HepG2 (cell line): ENCODE data around the gene VAMP4. TPM values are rescaled to one million over a fixed set of nuclear protein-coding genes. Genes with fewer than 3 reads are reported as not detected.

ENCODE experiments used
- ATAC-seq: fragments of 200-7000 bp; cut with Tn5 transposase; 3 replicates; pipeline ENCODE4 v1.9.1; 2020; ENCODE audit warnings: mild to moderate bottlenecking, moderate library complexity
- BruUV-seq: library from RNA; stranded (reverse); fragments of 400-500 nt; replicated peaks from 2 replicates; lab custom pipeline; 2021; lab: Mats Ljungman, UMichigan
- CTCF ChIA-PET: fragments of 300-600 bp; formaldehyde crosslinking; extraction: SDS; loops from one replicate; lab custom pipeline; 2021; ENCODE audit warnings: low total read pairs, inconsistent platforms, low intra/inter-chr PET ratio; lab: Yijun Ruan, JAX
- POLR2A ChIA-PET: fragments of 350-600 bp; sonication (Branson Sonifier 250); formaldehyde crosslinking; loops from one replicate; lab custom pipeline; 2020; ENCODE audit warnings: antibody characterized with exemption, inconsistent platforms; lab: Yijun Ruan, JAX
- DNase-seq: peaks from one replicate; pipeline ENCODE4 v3.0.0-alpha.2; 2015; ENCODE audit warnings: low spot score
- FAIRE-seq: peaks from 3 replicates; lab custom pipeline; 2011; peaks lifted over from hg19 to GRCh38; lab: Jason Lieb, UNC
- H2AFZ ChIP-seq: one replicate; pipeline ENCODE4 v1.6.1; 2011; ENCODE audit warnings: low read length, inconsistent platforms
- H3K27ac ChIP-seq: fragments of 300-600 bp; 3 replicates; pipeline ENCODE4 v1.8.0; 2011; ENCODE audit warnings: mixed run types, mild to moderate bottlenecking, mixed read lengths, low read length, inconsistent platforms; ENCODE audit not compliant: insufficient read depth; ENCODE audit errors: extremely low read length
- H3K27me3 ChIP-seq, 2 experiments: fragments of 200-600 bp in 1 of 2; 2 replicates in 1 of 2; 3 replicates in 1 of 2; pipeline versions ENCODE4 v1.6.0 to v1.8.0; 2011; ENCODE audit warnings: low read length in 2 of 2, mild to moderate bottlenecking in 2 of 2, moderate library complexity in 2 of 2, inconsistent platforms in 1 of 2; ENCODE audit not compliant: insufficient read depth in 2 of 2, control insufficient read depth in 1 of 2
- H3K36me3 ChIP-seq, 2 experiments: fragments of 200-600 bp in 1 of 2; replicated peaks in 1 of 2; 2 replicates in 1 of 2; 3 replicates in 1 of 2; pipeline versions ENCODE4 v1.5.1 to v1.8.0; 2011; ENCODE audit warnings: low read length in 2 of 2, inconsistent platforms in 1 of 2; ENCODE audit not compliant: insufficient read depth in 2 of 2, control insufficient read depth in 1 of 2
- H3K4me1 ChIP-seq: 2 replicates; pipeline ENCODE4 v1.5.1; 2012; ENCODE audit warnings: low read length, inconsistent platforms; ENCODE audit not compliant: insufficient read depth
- H3K4me2 ChIP-seq: 2 replicates; pipeline ENCODE4 v1.6.0; 2011; ENCODE audit warnings: low read depth, low read length, inconsistent platforms
- H3K4me3 ChIP-seq, 3 experiments: fragments of 200-600 bp in 1 of 3; sonication (generic), shearing (Covaris generic) in 1 of 3; replicated peaks in 1 of 3; 2 replicates each; pipeline ENCODE4 v1.5.1; 2011 to 2016; ENCODE audit warnings: low read length in 3 of 3, inconsistent platforms in 2 of 3, low read depth in 2 of 3, mild to moderate bottlenecking in 2 of 3, control low read depth in 1 of 3, mixed read lengths in 1 of 3; ENCODE audit not compliant: insufficient read depth in 1 of 3
- H3K79me2 ChIP-seq: one replicate; pipeline ENCODE4 v1.6.1; 2011; ENCODE audit warnings: low read length, inconsistent platforms; ENCODE audit not compliant: insufficient read depth
- H3K9ac ChIP-seq: 2 replicates; pipeline ENCODE4 v1.6.0; 2011; ENCODE audit warnings: mild to moderate bottlenecking, low read depth, low read length, inconsistent platforms; ENCODE audit not compliant: insufficient read depth
- H3K9me3 ChIP-seq: 2 replicates; pipeline ENCODE4 v1.5.1; 2012; ENCODE audit warnings: mild to moderate bottlenecking, low read length
- H4K20me1 ChIP-seq: 2 replicates; pipeline ENCODE4 v1.6.0; 2011; ENCODE audit warnings: inconsistent platforms, mild to moderate bottlenecking, low read length, moderate library complexity; ENCODE audit not compliant: insufficient read depth
- ARNT2 ChIP-seq: sonication (generic); formaldehyde crosslinking; IDR thresholded peaks from 2 replicates; pipeline ENCODE4 v1.8.0; 2022; ENCODE audit warnings: mild to moderate bottlenecking, low read depth, missing genetic modification reagents, moderate library complexity
- GZF1 ChIP-seq: sonication (generic); formaldehyde crosslinking; IDR thresholded peaks from 2 replicates; pipeline ENCODE4 v1.5.1; 2020; ENCODE audit warnings: mild to moderate bottlenecking, missing genetic modification reagents
- IRF9 ChIP-seq: sonication (generic); formaldehyde crosslinking; IDR thresholded peaks from 2 replicates; pipeline ENCODE4 v1.8.0; 2022; ENCODE audit warnings: missing genetic modification reagents, mild to moderate bottlenecking, borderline replicate concordance
- SOX6 ChIP-seq, 2 experiments: fragments of 450-650 bp in 1 of 2; sonication (generic) in 1 of 2; formaldehyde crosslinking in 1 of 2; IDR thresholded peaks; 2 replicates each; pipeline versions ENCODE4 v1.4.0 to v1.6.1; 2017 to 2020; ENCODE audit warnings: antibody characterized with exemption in 1 of 2, mild to moderate bottlenecking in 1 of 2, missing genetic modification reagents in 1 of 2
- SRF ChIP-seq: IDR thresholded peaks from 2 replicates; pipeline ENCODE4 v1.6.1; 2011; ENCODE audit warnings: mild to moderate bottlenecking, low read depth, low read length, moderate library complexity
- ZBTB2 ChIP-seq: sonication (generic); formaldehyde crosslinking; IDR thresholded peaks from 2 replicates; pipeline ENCODE4 v1.8.0; 2022; ENCODE audit warnings: low read depth, missing genetic modification reagents
- ZBTB42 ChIP-seq: sonication (generic); formaldehyde crosslinking; IDR thresholded peaks from 2 replicates; pipeline ENCODE4 v1.5.0; 2020; ENCODE audit warnings: mild to moderate bottlenecking, missing genetic modification reagents
- ZFP36 ChIP-seq: fragments of 150-350 bp; IDR thresholded peaks from 2 replicates; pipeline ENCODE4 v1.6.1; 2018; ENCODE audit warnings: borderline replicate concordance, low read length, low read depth; ENCODE audit not compliant: partially characterized antibody
- ZNF383 ChIP-seq: sonication (generic); formaldehyde crosslinking; IDR thresholded peaks from 2 replicates; pipeline ENCODE4 v1.4.0; 2020; ENCODE audit warnings: missing genetic modification reagents, mild to moderate bottlenecking, borderline replicate concordance
- ZNF496 ChIP-seq: sonication (generic); formaldehyde crosslinking; IDR thresholded peaks from 2 replicates; pipeline ENCODE4 v1.8.1; 2023; ENCODE audit warnings: mild to moderate bottlenecking, moderate library complexity, missing genetic modification reagents; ENCODE audit not compliant: insufficient replicate concordance
- ZNF7 ChIP-seq: IDR thresholded peaks from 2 replicates; pipeline ENCODE4 v1.6.1; 2016; ENCODE audit warnings: missing biosample characterization, missing genetic modification reagents
- ZNF761 ChIP-seq: sonication (generic); formaldehyde crosslinking; conservative IDR thresholded peaks from 2 replicates; pipeline ENCODE4 v1.4.0; 2020; ENCODE audit warnings: mild to moderate bottlenecking, missing genetic modification reagents
- ZNF83 ChIP-seq: sonication (generic); formaldehyde crosslinking; IDR thresholded peaks from 2 replicates; pipeline ENCODE4 v1.4.0; 2020; ENCODE audit warnings: missing genetic modification reagents, mild to moderate bottlenecking, borderline replicate concordance
- WGBS: methylation state at CpG from one replicate; pipeline ENCODE4 v1.1.6; 2017; ENCODE audit warnings: low lambda C conversion rate; 5-methylcytosine and 5-hydroxymethylcytosine counted together
- in situ Hi-C: cut with HindIII; loops from 2 replicates; pipeline ENCODE4 v1.10.0; 2017; ENCODE audit warnings: low pct_unique_long_range_greater_than_20kb; ENCODE audit not compliant: extremely low pct_ligation_motif_present
- intact Hi-C: fragments of 100-400 bp; cut with micrococcal nuclease; formaldehyde crosslinking; loops from one replicate; pipeline ENCODE4 v1.10.0; 2022; ENCODE audit not compliant: unreplicated experiment
- polyA plus RNA-seq, 8 experiments: library from polyadenylated mRNA; depleted of rRNA in 3 of 8; stranded (reverse) in 7 of 8; unstranded in 1 of 8; fragments of >200 nt; fragmentation: Illumina TruSeq in 4 of 8; extraction: Trizol in 4 of 8; gene quantifications; 2 replicates each; pipeline versions ENCODE4 v1.2.1 to v1.2.3, GENCODE V29; 2011 to 2016; ENCODE audit warnings: low read depth in 4 of 8, missing spikeins in 1 of 8, mixed read lengths in 1 of 8; ENCODE audit not compliant: insufficient read depth in 1 of 8
- total RNA-seq, 5 experiments: library from RNA; depleted of rRNA; stranded (reverse); fragments of >200 nt; fragmentation: Illumina TruSeq; extraction: Trizol; gene quantifications; 2 replicates each; pipeline ENCODE4 v1.2.3, GENCODE V29; 2016; ENCODE audit warnings: low read depth in 1 of 5
- TF ChIP-seq, protein P1 (sequence below): sonication (generic); formaldehyde crosslinking; IDR thresholded peaks from 2 replicates; pipeline ENCODE4 v1.4.0; 2020; ENCODE audit warnings: mild to moderate bottlenecking, missing genetic modification reagents

VAMP4 gene
- total and polyA plus RNA-seq, 2 of the 13 experiments (the other 11 are each of a cell fraction or from before 2014, with no cell fraction given), result 1.4 to 2.0 TPM

- peaks cover 0 to 3% of the 10 kb centered on the region in 2 experiments; a peak in 1 of 5 replicates for H3K27me3 ChIP-seq
- BruUV-seq, result no TSS peak
- no peaks in the 10 kb centered on the region for H3K9me3 ChIP-seq
- DNase-seq, result no peak
- no peak overlapping the region for H3K4me2 ChIP-seq
- H3K4me3 ChIP-seq, result no peak overlapping the region
- no peaks in the 10 kb centered on the region for H3K4me1 ChIP-seq
- 12% methylated on average over 7 of the region's 7 CpGs for WGBS
- TF ChIP-seq ZFP36 (no peak), ZNF761 (CRISPR knock-in tag) (no peak), ARNT2 (no peak), ZNF496 (CRISPR knock-in tag) (no peak), ZNF83 (CRISPR knock-in tag) (no peak), IRF9 (no peak), ZBTB42 (CRISPR knock-in tag) (no peak), ZNF383 (CRISPR knock-in tag) (no peak), SRF (no peak), ZBTB2 (no peak), GZF1 (CRISPR knock-in tag) (no peak), SOX6 (IDR thresholded peaks at IDR 0.05) (no peak), SOX6 (CRISPR knock-in tag; IDR thresholded peaks at IDR 0.05) (no peak), ZNF7 (CRISPR knock-in tag) (no peak)
- TF ChIP-seq, protein P1, sequence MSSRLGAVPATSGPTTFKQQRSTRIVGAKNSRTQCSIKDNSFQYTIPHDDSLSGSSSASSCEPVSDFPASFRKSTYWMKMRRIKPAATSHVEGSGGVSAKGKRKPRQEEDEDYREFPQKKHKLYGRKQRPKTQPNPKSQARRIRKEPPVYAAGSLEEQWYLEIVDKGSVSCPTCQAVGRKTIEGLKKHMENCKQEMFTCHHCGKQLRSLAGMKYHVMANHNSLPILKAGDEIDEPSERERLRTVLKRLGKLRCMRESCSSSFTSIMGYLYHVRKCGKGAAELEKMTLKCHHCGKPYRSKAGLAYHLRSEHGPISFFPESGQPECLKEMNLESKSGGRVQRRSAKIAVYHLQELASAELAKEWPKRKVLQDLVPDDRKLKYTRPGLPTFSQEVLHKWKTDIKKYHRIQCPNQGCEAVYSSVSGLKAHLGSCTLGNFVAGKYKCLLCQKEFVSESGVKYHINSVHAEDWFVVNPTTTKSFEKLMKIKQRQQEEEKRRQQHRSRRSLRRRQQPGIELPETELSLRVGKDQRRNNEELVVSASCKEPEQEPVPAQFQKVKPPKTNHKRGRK (CRISPR knock-in tag), result no peak
- intact Hi-C loops, result no loop called here
- no peaks in the 10 kb centered on the region for H4K20me1 ChIP-seq
- no peak for ATAC-seq
- FAIRE-seq, result no peak
- POLR2A ChIA-PET, result no interaction called here
- no peaks in the 10 kb centered on the region for H3K36me3 ChIP-seq
- no peaks in the 10 kb centered on the region for H3K79me2 ChIP-seq
- H3K9ac ChIP-seq, result no peak overlapping the region
- no peak overlapping the region for H2AFZ ChIP-seq
- no peak overlapping the region for H3K27ac ChIP-seq
- in situ Hi-C loops, result no loop called here
- CTCF ChIA-PET, result no interaction called here
Measured at GRCh38 chr1:171663036-171663853, 78.6 kb downstream of the VAMP4 start.
